Activated CD4-positive, alpha-beta T cell treated with anti-CD3 and anti-CD28 coated beads, Interleukin-2, amount 50 U/mL, for 48 hours (primary cell): ENCODE results near the gene FOXL1.

Experiments used
- DNase-seq, 2 experiments: peaks; one replicate each; pipeline ENCODE4 v3.0.0-alpha.2; 2020

Gene FOXL1

GRCh38 chr16:86549076-86549892 lies 29.1 kb upstream of the FOXL1 start:
- DNase-seq = peak in 1 of 2 experiments; percentile 41

- no peak for DNase-seq
These were observed 28.5 kb upstream of the FOXL1 start for GRCh38 chr16:86549893-86550190.

GRCh38 chr16:86550281-86550680 lies 28.1 kb upstream of the FOXL1 start:
- DNase-seq = no peak

GRCh38 chr16:86553356-86553755 lies 25.0 kb upstream of the FOXL1 start:
- no peak for DNase-seq

- DNase-seq = no peak
These were observed 23.8 kb upstream of the FOXL1 start for GRCh38 chr16:86554599-86554916.

GRCh38 chr16:86554917-86555703 lies 23.2 kb upstream of the FOXL1 start, which contains the start of gene MTHFSD:
Gene MTHFSD (minus strand): TSS chr16:86555235. CDS start chr16:86555184, 51 bp downstream.
- DNase-seq = peak; percentile 94

GRCh38 chr16:86555704-86556075 lies 22.7 kb upstream of the FOXL1 start:
- no peak for DNase-seq

GRCh38 chr16:86556576-86556975 lies 21.8 kb upstream of the FOXL1 start:
- DNase-seq = no peak

- no peak for DNase-seq
These were observed 20.8 kb upstream of the FOXL1 start for GRCh38 chr16:86557587-86557986.

- no peak for DNase-seq
These were observed 19.8 kb upstream of the FOXL1 start for GRCh38 chr16:86558355-86559193.

- no peak for DNase-seq
These were observed 18.5 kb upstream of the FOXL1 start for GRCh38 chr16:86559802-86560305.

GRCh38 chr16:86562356-86562755 lies 16.0 kb upstream of the FOXL1 start:
- DNase-seq = no peak

- peak; percentile 91 for DNase-seq
These were observed 14.6 kb upstream of the FOXL1 start for GRCh38 chr16:86563469-86564345.

GRCh38 chr16:86565181-86565631 lies 13.1 kb upstream of the FOXL1 start:
- DNase-seq = no peak

- no peak for DNase-seq
These were observed 12.5 kb upstream of the FOXL1 start for GRCh38 chr16:86565644-86566511.

- DNase-seq = peak; percentile 55 to 68
These were observed 11.8 kb upstream of the FOXL1 start, which contains the start of gene FOXC2 for GRCh38 chr16:86566601-86566965. Gene FOXC2 (plus strand): TSS chr16:86566829. CDS start chr16:86567336, 507 bp downstream.

- no peak for DNase-seq
These were observed 11.2 kb upstream of the FOXL1 start for GRCh38 chr16:86566966-86567700.

- peak in 1 of 2 experiments; percentile 10 for DNase-seq
These were observed 10.4 kb upstream of the FOXL1 start for GRCh38 chr16:86567701-86568581.
